ENCODE measurements around the gene NR5A2. TPM values are rescaled to one million over a fixed set of nuclear protein-coding genes. Genes with fewer than 3 reads are reported as not detected.

The NR5A2 gene
- polyA plus RNA-seq, 1 donor (not counting 4 experiments of a cell fraction or from before 2014, with no cell fraction given) = 0.05 TPM

DNA sequence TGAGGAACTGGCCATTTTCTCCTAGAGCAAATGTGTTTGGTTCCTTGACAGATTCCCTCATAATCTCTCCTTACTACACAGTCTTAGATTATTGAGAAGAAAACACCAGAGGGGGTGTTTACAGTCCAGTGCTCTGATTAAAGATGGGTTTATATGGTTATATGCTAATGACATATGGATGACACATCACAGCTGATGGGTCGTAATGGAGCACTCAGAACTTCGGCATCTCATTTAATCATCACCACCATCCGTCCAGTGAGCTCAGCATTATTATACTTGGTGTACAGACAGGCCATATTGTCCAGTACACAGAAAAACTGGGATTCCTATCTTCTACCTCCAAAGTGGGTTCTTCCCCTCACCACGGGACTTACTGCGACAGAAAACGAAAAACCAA is 22.3 kb upstream of the NR5A2 start:
- H3K27ac ChIP-seq (ENCODE audit: control insufficient read depth, insufficient read depth, low read length) = no peak overlapping the region
- no peak for DNase-seq (ENCODE audit: low read depth, low spot score)
- H3K9ac ChIP-seq (ENCODE audit: control insufficient read depth, extremely low read depth, insufficient read depth, low read length) = no peak overlapping the region
- H3K4me3 ChIP-seq (ENCODE audit: control insufficient read depth in 2 of 3, extremely low read depth in 1 of 3, insufficient read depth in 2 of 3, low read depth in 1 of 3, low read length in 3 of 3) = no peak overlapping the region
- H3K9me1 ChIP-seq (ENCODE audit: control insufficient read depth, extremely low read depth, insufficient read depth, low read length) = no peaks in the 10 kb centered on the region
- no peaks in the 10 kb centered on the region for H4K20me1 ChIP-seq (ENCODE audit: control insufficient read depth, extremely low read depth, insufficient read depth, low read length)
- no peak overlapping the region for H2AFZ ChIP-seq (ENCODE audit: control insufficient read depth, low read length)
- no peak overlapping the region for H3K4me2 ChIP-seq (ENCODE audit: control insufficient read depth, extremely low read depth, insufficient read depth, low read depth, low read length)
- TF ChIP-seq EZH2 (IDR thresholded peaks at IDR 0.05; ENCODE audit: low read length) = no peak
- TF ChIP-seq, protein P1, sequence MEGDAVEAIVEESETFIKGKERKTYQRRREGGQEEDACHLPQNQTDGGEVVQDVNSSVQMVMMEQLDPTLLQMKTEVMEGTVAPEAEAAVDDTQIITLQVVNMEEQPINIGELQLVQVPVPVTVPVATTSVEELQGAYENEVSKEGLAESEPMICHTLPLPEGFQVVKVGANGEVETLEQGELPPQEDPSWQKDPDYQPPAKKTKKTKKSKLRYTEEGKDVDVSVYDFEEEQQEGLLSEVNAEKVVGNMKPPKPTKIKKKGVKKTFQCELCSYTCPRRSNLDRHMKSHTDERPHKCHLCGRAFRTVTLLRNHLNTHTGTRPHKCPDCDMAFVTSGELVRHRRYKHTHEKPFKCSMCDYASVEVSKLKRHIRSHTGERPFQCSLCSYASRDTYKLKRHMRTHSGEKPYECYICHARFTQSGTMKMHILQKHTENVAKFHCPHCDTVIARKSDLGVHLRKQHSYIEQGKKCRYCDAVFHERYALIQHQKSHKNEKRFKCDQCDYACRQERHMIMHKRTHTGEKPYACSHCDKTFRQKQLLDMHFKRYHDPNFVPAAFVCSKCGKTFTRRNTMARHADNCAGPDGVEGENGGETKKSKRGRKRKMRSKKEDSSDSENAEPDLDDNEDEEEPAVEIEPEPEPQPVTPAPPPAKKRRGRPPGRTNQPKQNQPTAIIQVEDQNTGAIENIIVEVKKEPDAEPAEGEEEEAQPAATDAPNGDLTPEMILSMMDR (optimal IDR thresholded peaks at IDR 0.05 in 1 of 3, IDR thresholded peaks at IDR 0.05 in 1 of 3, conservative IDR thresholded peaks at IDR 0.05 in 1 of 3; ENCODE audit: extremely low read depth in 1 of 3, insufficient read depth in 2 of 3, low read length in 3 of 3) = no peak
- H3K9me3 ChIP-seq (ENCODE audit: control insufficient read depth, low read depth, low read length) = no peaks in the 10 kb centered on the region
- H3K4me1 ChIP-seq (ENCODE audit: control insufficient read depth, extremely low read depth, insufficient read depth, low read length) = no peaks in the 10 kb centered on the region
- dilution Hi-C loops (cut with MboI; ENCODE audit: extremely low pct_ligation_motif_present, low sequenced_read_pairs) = no loop called here
- no peaks in the 10 kb centered on the region for H3K27me3 ChIP-seq (ENCODE audit: control insufficient read depth, extremely low read depth, insufficient read depth, low read length)
- no peaks in the 10 kb centered on the region for H3K79me2 ChIP-seq (ENCODE audit: control insufficient read depth, insufficient read depth, low read length)
- no peak for FAIRE-seq
- H3K36me3 ChIP-seq (ENCODE audit: control insufficient read depth in 2 of 2, extremely low read depth in 1 of 2, insufficient read depth in 2 of 2, low read length in 2 of 2) = no peaks in the 10 kb centered on the region

DNA sequence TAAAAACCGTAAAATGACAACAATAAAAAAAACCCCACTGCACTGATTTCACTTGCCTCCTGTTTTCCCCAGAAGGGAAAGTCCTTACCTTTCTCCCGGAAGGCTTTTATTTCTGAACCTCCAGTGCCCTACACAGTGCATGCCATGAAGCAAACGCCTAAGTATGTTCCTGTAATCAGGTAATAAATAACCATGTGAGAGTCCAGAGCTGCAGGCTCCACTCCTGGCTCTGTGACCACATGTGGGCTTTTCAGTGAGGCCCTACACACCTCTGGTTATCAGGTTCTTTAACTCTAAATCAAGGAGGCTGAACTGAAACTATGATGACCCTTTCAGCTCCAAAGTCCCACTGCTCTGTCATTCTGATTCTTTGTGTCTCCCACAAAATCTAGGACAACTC is 20.8 kb upstream of the NR5A2 start:
- H3K4me2 ChIP-seq (ENCODE audit: control insufficient read depth, extremely low read depth, insufficient read depth, low read depth, low read length) = no peak overlapping the region
- H3K27ac ChIP-seq (ENCODE audit: control insufficient read depth, insufficient read depth, low read length) = no peak overlapping the region
- H3K27me3 ChIP-seq (ENCODE audit: control insufficient read depth, extremely low read depth, insufficient read depth, low read length) = no peaks in the 10 kb centered on the region
- H3K36me3 ChIP-seq (ENCODE audit: control insufficient read depth in 2 of 2, extremely low read depth in 1 of 2, insufficient read depth in 2 of 2, low read length in 2 of 2) = no peaks in the 10 kb centered on the region
- TF ChIP-seq EZH2 (IDR thresholded peaks at IDR 0.05; ENCODE audit: low read length) = no peak
- TF ChIP-seq, protein P1 (optimal IDR thresholded peaks at IDR 0.05 in 1 of 3, IDR thresholded peaks at IDR 0.05 in 1 of 3, conservative IDR thresholded peaks at IDR 0.05 in 1 of 3; ENCODE audit: extremely low read depth in 1 of 3, insufficient read depth in 2 of 3, low read length in 3 of 3) = no peak
- dilution Hi-C loops (cut with MboI; ENCODE audit: extremely low pct_ligation_motif_present, low sequenced_read_pairs) = no loop called here
- no peak overlapping the region for H3K4me3 ChIP-seq (ENCODE audit: control insufficient read depth in 2 of 3, extremely low read depth in 1 of 3, insufficient read depth in 2 of 3, low read depth in 1 of 3, low read length in 3 of 3)
- H3K4me1 ChIP-seq (ENCODE audit: control insufficient read depth, extremely low read depth, insufficient read depth, low read length) = no peaks in the 10 kb centered on the region
- H3K9me3 ChIP-seq (ENCODE audit: control insufficient read depth, low read depth, low read length) = no peaks in the 10 kb centered on the region
- H4K20me1 ChIP-seq (ENCODE audit: control insufficient read depth, extremely low read depth, insufficient read depth, low read length) = no peaks in the 10 kb centered on the region
- no peaks in the 10 kb centered on the region for H3K79me2 ChIP-seq (ENCODE audit: control insufficient read depth, insufficient read depth, low read length)
- no peak for FAIRE-seq
- no peaks in the 10 kb centered on the region for H3K9me1 ChIP-seq (ENCODE audit: control insufficient read depth, extremely low read depth, insufficient read depth, low read length)
- no peak for DNase-seq (ENCODE audit: low read depth, low spot score)
- no peak overlapping the region for H2AFZ ChIP-seq (ENCODE audit: control insufficient read depth, low read length)
- H3K9ac ChIP-seq (ENCODE audit: control insufficient read depth, extremely low read depth, insufficient read depth, low read length) = no peak overlapping the region

All from keratinocyte (primary cell).